Activated CD4-positive, alpha-beta memory T cell treated with anti-CD3 and anti-CD28 coated beads, Interleukin-2, amount 10 ng/mL, durations not matched to agents 7 days and 5 days (primary cell): ENCODE measurements around the gene ZW10. TPM values are rescaled to one million over a fixed set of nuclear protein-coding genes. Genes with fewer than 3 reads are reported as not detected.
"Not testable (repeated sequence)": the region's sequence is repeated elsewhere in the genome, so short reads cannot be mapped to it uniquely, and the experiment has no call there.

ENCODE experiments used
- CTCF ChIA-PET: fragments of 350-600 bp; sonication (Branson Sonifier 250); formaldehyde crosslinking; loops from one replicate; lab custom pipeline; 2021; ENCODE audit warnings: antibody characterized with exemption, inconsistent platforms; lab: Charles Lee
- POLR2A ChIA-PET: fragments of 350-600 bp; sonication (Branson Sonifier 250); formaldehyde crosslinking; loops from one replicate; lab custom pipeline; 2021; ENCODE audit warnings: antibody characterized with exemption; lab: Charles Lee
- DNase-seq: peaks from one replicate; pipeline ENCODE4 v3.0.0-alpha.2; 2020
- H3K27ac Mint-ChIP-seq: one replicate; pipeline ENCODE4 v1.8.0; 2021; ENCODE audit warnings: mild to moderate bottlenecking, mixed read lengths
- H3K27me3 Mint-ChIP-seq: one replicate; pipeline ENCODE4 v1.8.0; 2021; ENCODE audit warnings: mixed read lengths
- H3K36me3 Mint-ChIP-seq: one replicate; pipeline ENCODE4 v1.8.0; 2021; ENCODE audit warnings: low read depth, mixed read lengths
- H3K4me1 Mint-ChIP-seq: one replicate; pipeline ENCODE4 v1.8.0; 2021; ENCODE audit warnings: mixed read lengths
- H3K4me3 Mint-ChIP-seq: one replicate; pipeline ENCODE4 v1.8.0; 2021; ENCODE audit warnings: mild to moderate bottlenecking, mixed read lengths
- H3K9me3 Mint-ChIP-seq: one replicate; pipeline ENCODE4 v1.8.0; 2021; ENCODE audit warnings: mixed read lengths
- total RNA-seq, 2 experiments: library from RNA; stranded (reverse); gene quantifications; one replicate each; pipeline ENCODE4 v1.2.3, GENCODE V29; 2021

The ZW10 gene
- total RNA-seq, 2 experiments from 2014 or later = 14.4 to 15.2 TPM

GRCh38 chr11:113710989-113711388 lies 62.5 kb downstream of the ZW10 start:
- no peaks in the 10 kb centered on the region for H3K27me3 Mint-ChIP-seq
- peaks cover 5% of the 10 kb centered on the region for H3K36me3 Mint-ChIP-seq
- POLR2A ChIA-PET = no interaction called here
- H3K4me1 Mint-ChIP-seq = no peaks in the 10 kb centered on the region
- DNase-seq = no peak
- CTCF ChIA-PET = no interaction called here
- no peak overlapping the region for H3K4me3 Mint-ChIP-seq
- H3K9me3 Mint-ChIP-seq = peaks cover 8% of the 10 kb centered on the region
- no peak overlapping the region for H3K27ac Mint-ChIP-seq

- Mint-ChIP-seq H3K9me3 (peaks cover 17% of the 10 kb centered on the region), H3K27me3 (no peaks in the 10 kb centered on the region), H3K36me3 (peaks cover 8% of the 10 kb centered on the region), H3K4me3 (no peak within 1 kb of the TSS), H3K27ac (no peak within 1 kb of the TSS), H3K4me1 (no peaks in the 10 kb centered on the region)
- ChIA-PET POLR2A (no interaction called here), CTCF (no interaction called here)
- DNase-seq = no peak
Measured at GRCh38 chr11:113705871-113706655, 67.4 kb downstream of the ZW10 start, which contains the start of gene TMPRSS5. TSS of gene TMPRSS5 (minus strand) at chr11:113706308. CDS start at chr11:113706224, 84 bp downstream.

GRCh38 chr11:113703551-113703950 lies 69.9 kb downstream of the ZW10 start:
- H3K4me1 Mint-ChIP-seq, H3K27me3 Mint-ChIP-seq, H3K36me3 Mint-ChIP-seq, H3K4me3 Mint-ChIP-seq, POLR2A ChIA-PET, H3K27ac Mint-ChIP-seq, DNase-seq, CTCF ChIA-PET: not testable (repeated sequence)
- peaks cover 18% of the 10 kb centered on the region for H3K9me3 Mint-ChIP-seq

- ChIA-PET CTCF (no interaction called here), POLR2A (no interaction called here)
- no peak overlapping the region for H3K4me3 Mint-ChIP-seq
- H3K4me1 Mint-ChIP-seq = no peaks in the 10 kb centered on the region
- no peaks in the 10 kb centered on the region for H3K27me3 Mint-ChIP-seq
- H3K9me3 Mint-ChIP-seq = peaks cover 12% of the 10 kb centered on the region
- H3K27ac Mint-ChIP-seq = no peak overlapping the region
- H3K36me3 Mint-ChIP-seq = peaks cover 3% of the 10 kb centered on the region
- DNase-seq = no peak
Measured at GRCh38 chr11:113701491-113701890, 72.0 kb downstream of the ZW10 start.

- CTCF ChIA-PET = no interaction called here
- no peak overlapping the region for H3K4me3 Mint-ChIP-seq
- H3K27me3 Mint-ChIP-seq = no peaks in the 10 kb centered on the region
- POLR2A ChIA-PET = no interaction called here
- no peaks in the 10 kb centered on the region for H3K36me3 Mint-ChIP-seq
- H3K27ac Mint-ChIP-seq = no peak overlapping the region
- peaks cover 12% of the 10 kb centered on the region for H3K9me3 Mint-ChIP-seq
- no peak for DNase-seq
- H3K4me1 Mint-ChIP-seq = peaks cover 8% of the 10 kb centered on the region
Measured at GRCh38 chr11:113698515-113698914, 75.0 kb downstream of the ZW10 start.

GRCh38 chr11:113697756-113698407 lies 75.6 kb downstream of the ZW10 start:
- Mint-ChIP-seq H3K36me3 (no peaks in the 10 kb centered on the region), H3K27ac (no peak overlapping the region), H3K4me1 (peaks cover 8% of the 10 kb centered on the region), H3K27me3 (no peaks in the 10 kb centered on the region), H3K4me3 (no peak overlapping the region), H3K9me3 (peaks cover 10% of the 10 kb centered on the region)
- ChIA-PET POLR2A (no interaction called here), CTCF (no interaction called here)
- no peak for DNase-seq

GRCh38 chr11:113697111-113697510 lies 76.4 kb downstream of the ZW10 start:
- DNase-seq = no peak
- no peaks in the 10 kb centered on the region for H3K36me3 Mint-ChIP-seq
- H3K4me1 Mint-ChIP-seq = peaks cover 8% of the 10 kb centered on the region
- no peaks in the 10 kb centered on the region for H3K27me3 Mint-ChIP-seq
- peaks cover 7% of the 10 kb centered on the region for H3K9me3 Mint-ChIP-seq
- ChIA-PET POLR2A (no interaction called here), CTCF (no interaction called here)
- no peak overlapping the region for H3K27ac Mint-ChIP-seq
- H3K4me3 Mint-ChIP-seq = no peak overlapping the region

GRCh38 chr11:113695207-113695606 lies 78.3 kb downstream of the ZW10 start:
- no peaks in the 10 kb centered on the region for H3K27me3 Mint-ChIP-seq
- peaks cover 10% of the 10 kb centered on the region for H3K4me1 Mint-ChIP-seq
- no peak overlapping the region for H3K4me3 Mint-ChIP-seq
- POLR2A ChIA-PET = no interaction called here
- no peaks in the 10 kb centered on the region for H3K36me3 Mint-ChIP-seq
- CTCF ChIA-PET = no interaction called here
- DNase-seq = no peak
- H3K9me3 Mint-ChIP-seq = no peaks in the 10 kb centered on the region
- H3K27ac Mint-ChIP-seq = no peak overlapping the region

GRCh38 chr11:113694390-113694789 lies 79.1 kb downstream of the ZW10 start:
- no peak overlapping the region for H3K27ac Mint-ChIP-seq
- no peak for DNase-seq
- no peaks in the 10 kb centered on the region for H3K9me3 Mint-ChIP-seq
- ChIA-PET CTCF (no interaction called here), POLR2A (no interaction called here)
- no peak overlapping the region for H3K4me3 Mint-ChIP-seq
- H3K27me3 Mint-ChIP-seq = no peaks in the 10 kb centered on the region
- H3K4me1 Mint-ChIP-seq = peaks cover 11% of the 10 kb centered on the region
- no peaks in the 10 kb centered on the region for H3K36me3 Mint-ChIP-seq

GRCh38 chr11:113693030-113693429 lies 80.5 kb downstream of the ZW10 start:
- CTCF ChIA-PET = no interaction called here
- POLR2A ChIA-PET = no interaction called here
- Mint-ChIP-seq H3K27ac (no peak overlapping the region), H3K4me1 (peaks cover 12% of the 10 kb centered on the region), H3K4me3 (no peak overlapping the region), H3K27me3 (no peaks in the 10 kb centered on the region), H3K9me3 (no peaks in the 10 kb centered on the region), H3K36me3 (no peaks in the 10 kb centered on the region)
- no peak for DNase-seq

GRCh38 chr11:113690619-113691569 lies 82.6 kb downstream of the ZW10 start:
- POLR2A ChIA-PET = no interaction called here
- CTCF ChIA-PET = interaction anchor here (0.6 kb wide), 1 partner anchor 372 kb away, joined by 3 read pairs; no protein-coding TSS in a partner anchor
- Mint-ChIP-seq H3K27ac (no peak overlapping the region), H3K4me3 (no peak overlapping the region), H3K27me3 (no peaks in the 10 kb centered on the region), H3K36me3 (no peaks in the 10 kb centered on the region), H3K4me1 (peaks cover 24% of the 10 kb centered on the region), H3K9me3 (no peaks in the 10 kb centered on the region)
- DNase-seq = peak; percentile 24

- no peaks in the 10 kb centered on the region for H3K9me3 Mint-ChIP-seq
- no peaks in the 10 kb centered on the region for H3K27me3 Mint-ChIP-seq
- ChIA-PET POLR2A (no interaction called here), CTCF (interaction anchor here (0.6 kb wide), 1 partner anchor 371 kb away, joined by 3 read pairs; no protein-coding TSS in a partner anchor)
- no peak overlapping the region for H3K4me3 Mint-ChIP-seq
- no peak overlapping the region for H3K27ac Mint-ChIP-seq
- no peak for DNase-seq
- no peaks in the 10 kb centered on the region for H3K36me3 Mint-ChIP-seq
- H3K4me1 Mint-ChIP-seq = peaks cover 22% of the 10 kb centered on the region
Measured at GRCh38 chr11:113689768-113690618, 83.5 kb downstream of the ZW10 start.
